WTC11 (cell line): Measurements from ENCODE around the gene MROH2B. TPM values are rescaled to one million over a fixed set of nuclear protein-coding genes. Genes with fewer than 3 reads are reported as not detected.

Source experiments
- ATAC-seq: fragments of 200-7000 bp; cut with Tn5 transposase; 2 replicates; pipeline ENCODE4 v1.10.0; 2021; ENCODE audit warnings: mild to moderate bottlenecking, moderate library complexity
- CTCF ChIA-PET: fragments of 300-600 bp; sonication (Branson Sonifier 250); formaldehyde crosslinking; loops from one replicate; lab custom pipeline; 2021; ENCODE audit warnings: antibody characterized with exemption; lab: Charles Lee
- POLR2A ChIA-PET: fragments of 350-600 bp; sonication (Branson Sonifier 250); formaldehyde crosslinking; loops from one replicate; lab custom pipeline; 2021; ENCODE audit warnings: antibody characterized with exemption; lab: Charles Lee
- DNase-seq: peaks from one replicate; pipeline ENCODE4 v3.0.0; 2021; ENCODE audit warnings: low spot score
- H3K27ac Mint-ChIP-seq: 2 replicates; pipeline ENCODE4 v1.8.0; 2021; ENCODE audit warnings: mixed read lengths
- H3K27me3 Mint-ChIP-seq: 2 replicates; pipeline ENCODE4 v1.8.0; 2021; ENCODE audit warnings: low read depth, mild to moderate bottlenecking, moderate library complexity, mixed read lengths
- H3K36me3 Mint-ChIP-seq: 2 replicates; pipeline ENCODE4 v1.8.0; 2021; ENCODE audit warnings: mixed read lengths
- H3K4me1 Mint-ChIP-seq: 2 replicates; pipeline ENCODE4 v1.8.0; 2022; ENCODE audit warnings: mixed read lengths
- H3K4me3 Mint-ChIP-seq: 2 replicates; pipeline ENCODE4 v1.8.0; 2021; ENCODE audit warnings: mild to moderate bottlenecking, moderate library complexity, mixed read lengths
- H3K9me3 Mint-ChIP-seq: 2 replicates; pipeline ENCODE4 v1.8.0; 2021; ENCODE audit warnings: mixed read lengths
- ARID4B ChIP-seq: sonication (generic); formaldehyde crosslinking; IDR thresholded peaks from 2 replicates; pipeline ENCODE4 v1.8.0; 2023; ENCODE audit warnings: missing genetic modification reagents, mild to moderate bottlenecking, borderline replicate concordance
- ATF3 ChIP-seq: sonication (generic); formaldehyde crosslinking; conservative IDR thresholded peaks from 2 replicates; pipeline ENCODE4 v1.8.1; 2022; ENCODE audit warnings: mild to moderate bottlenecking, missing genetic modification reagents
- CBFB ChIP-seq: sonication (generic); formaldehyde crosslinking; IDR thresholded peaks from 2 replicates; pipeline ENCODE4 v1.8.1; 2022; ENCODE audit warnings: mild to moderate bottlenecking, low read depth, missing genetic modification reagents
- CREB1 ChIP-seq: sonication (generic); formaldehyde crosslinking; IDR thresholded peaks from 2 replicates; pipeline ENCODE4 v1.8.0; 2023; ENCODE audit warnings: mild to moderate bottlenecking, missing genetic modification reagents
- E2F5 ChIP-seq: sonication (generic); formaldehyde crosslinking; IDR thresholded peaks from 2 replicates; pipeline ENCODE4 v1.8.1; 2022; ENCODE audit warnings: mild to moderate bottlenecking, moderate library complexity, missing genetic modification reagents
- ERG ChIP-seq: fragments of 250-450 bp; sonication (Bioruptor Pico); IDR thresholded peaks from 2 replicates; pipeline ENCODE4 v1.8.0; 2021; ENCODE audit warnings: mild to moderate bottlenecking
- ESRRA ChIP-seq: sonication (generic); formaldehyde crosslinking; IDR thresholded peaks from 2 replicates; pipeline ENCODE4 v1.8.1; 2022; ENCODE audit warnings: mild to moderate bottlenecking, missing genetic modification reagents, borderline replicate concordance
- HMGA2 ChIP-seq: fragments of 250-450 bp; sonication (Bioruptor Pico); IDR thresholded peaks from 2 replicates; pipeline ENCODE4 v1.4.0; 2021; ENCODE audit warnings: mild to moderate bottlenecking, moderate library complexity
- IRF1 ChIP-seq: sonication (generic); formaldehyde crosslinking; IDR thresholded peaks from 2 replicates; pipeline ENCODE4 v1.8.0; 2023; ENCODE audit warnings: missing genetic modification reagents
- KAT7 ChIP-seq: sonication (generic); formaldehyde crosslinking; IDR thresholded peaks from 2 replicates; pipeline ENCODE4 v1.8.1; 2023; ENCODE audit warnings: missing genetic modification reagents, mild to moderate bottlenecking, borderline replicate concordance
- RORB ChIP-seq: fragments of 250-450 bp; sonication (Bioruptor Pico); IDR thresholded peaks from 2 replicates; pipeline ENCODE4 v1.9.0; 2021; ENCODE audit warnings: mild to moderate bottlenecking
- SMAD4 ChIP-seq: sonication (generic); formaldehyde crosslinking; IDR thresholded peaks from 2 replicates; pipeline ENCODE4 v1.8.0; 2022; ENCODE audit warnings: mild to moderate bottlenecking, missing genetic modification reagents
- SP1 ChIP-seq: sonication (generic); formaldehyde crosslinking; conservative IDR thresholded peaks from 2 replicates; pipeline ENCODE4 v1.8.1; 2022; ENCODE audit warnings: missing genetic modification reagents
- STAT6 ChIP-seq: sonication (generic); formaldehyde crosslinking; conservative IDR thresholded peaks from 2 replicates; pipeline ENCODE4 v1.8.1; 2023; ENCODE audit warnings: mild to moderate bottlenecking, low read depth, missing genetic modification reagents, moderate library complexity
- TEAD4 ChIP-seq: sonication (generic); formaldehyde crosslinking; IDR thresholded peaks from 2 replicates; pipeline ENCODE4 v1.8.0; 2022; ENCODE audit warnings: mild to moderate bottlenecking, missing genetic modification reagents
- ZBTB21 ChIP-seq: sonication (generic); formaldehyde crosslinking; IDR thresholded peaks from 2 replicates; pipeline ENCODE4 v1.8.1; 2023; ENCODE audit warnings: mild to moderate bottlenecking, missing genetic modification reagents, borderline replicate concordance
- ZNF138 ChIP-seq: sonication (generic); formaldehyde crosslinking; conservative IDR thresholded peaks from 2 replicates; pipeline ENCODE4 v1.8.1; 2022; ENCODE audit warnings: mild to moderate bottlenecking, moderate library complexity, missing genetic modification reagents
- ZNF232 ChIP-seq: sonication (generic); formaldehyde crosslinking; IDR thresholded peaks from 2 replicates; pipeline ENCODE4 v1.8.0; 2022; ENCODE audit warnings: mild to moderate bottlenecking, missing genetic modification reagents
- ZNF317 ChIP-seq: sonication (generic); formaldehyde crosslinking; IDR thresholded peaks from 2 replicates; pipeline ENCODE4 v1.8.1; 2023; ENCODE audit warnings: low read depth, mild to moderate bottlenecking, moderate library complexity, missing genetic modification reagents, borderline replicate concordance
- ZNF425 ChIP-seq: fragments of 250-450 bp; sonication (Bioruptor Pico); conservative IDR thresholded peaks from 2 replicates; pipeline ENCODE4 v1.9.0; 2021; ENCODE audit warnings: mild to moderate bottlenecking
- ZSCAN18 ChIP-seq: fragments of 250-450 bp; sonication (Bioruptor Pico); IDR thresholded peaks from 2 replicates; pipeline ENCODE4 v2.1.2; 2022; ENCODE audit warnings: mild to moderate bottlenecking, moderate library complexity
- total RNA-seq: library from RNA; stranded (reverse); gene quantifications from 3 replicates; pipeline ENCODE4 v1.2.3, GENCODE V29; 2021

Gene MROH2B
- total RNA-seq, 1 experiment from 2014 or later: not detected

GRCh38 chr5:40960037-40960436, 111.1 kb downstream of the MROH2B start (continued):
- no peak for TF ChIP-seq ZNF425

GRCh38 chr5:40958811-40959210, 112.3 kb downstream of the MROH2B start:
- ChIA-PET POLR2A (no interaction called here), CTCF (no interaction called here)
- no peak overlapping the region for H3K4me3 Mint-ChIP-seq
- no peak overlapping the region for H3K27ac Mint-ChIP-seq
- no peak for DNase-seq
- no peak for ATAC-seq
- H3K9me3 Mint-ChIP-seq: peaks cover 19% of the 10 kb centered on the region
- no peak for TF ChIP-seq ZNF232 (CRISPR knock-in tag)
- no peak for TF ChIP-seq TEAD4 (CRISPR knock-in tag)
- TF ChIP-seq SP1 (CRISPR knock-in tag): no peak
- TF ChIP-seq ZSCAN18 (CRISPR knock-in tag): no peak
- TF ChIP-seq ATF3 (CRISPR knock-in tag): no peak
- TF ChIP-seq ESRRA (CRISPR knock-in tag): no peak
- no peak for TF ChIP-seq ZBTB21 (CRISPR knock-in tag)
- TF ChIP-seq RORB: no peak
- TF ChIP-seq KAT7 (CRISPR knock-in tag): no peak
- no peak for TF ChIP-seq STAT6
- TF ChIP-seq ZNF138 (CRISPR knock-in tag): no peak
- TF ChIP-seq CBFB (CRISPR knock-in tag): no peak
- TF ChIP-seq CREB1 (CRISPR knock-in tag): no peak
- TF ChIP-seq HMGA2 (CRISPR knock-in tag): no peak
- TF ChIP-seq E2F5: no peak
- peaks cover 20% of the 10 kb centered on the region for H3K4me1 Mint-ChIP-seq
- peaks cover 13% of the 10 kb centered on the region for H3K36me3 Mint-ChIP-seq
- H3K27me3 Mint-ChIP-seq: peaks cover 4% of the 10 kb centered on the region; the same call in 1 of the 2 replicates

GRCh38 chr5:40957048-40957447, 114.1 kb downstream of the MROH2B start:
- DNase-seq (no peak), ATAC-seq (no peak)
- POLR2A ChIA-PET: no interaction called here
- Mint-ChIP-seq H3K27ac (no peak overlapping the region), H3K4me1 (peaks cover 20% of the 10 kb centered on the region), H3K9me3 (peaks cover 26% of the 10 kb centered on the region), H3K36me3 (peaks cover 18% of the 10 kb centered on the region), H3K4me3 (no peak overlapping the region), H3K27me3 (peaks cover 4% of the 10 kb centered on the region; the same call in 1 of the 2 replicates)
- CTCF ChIA-PET: no interaction called here
- no peak for TF ChIP-seq ARID4B
- no peak for TF ChIP-seq ERG (CRISPR knock-in tag)
- TF ChIP-seq IRF1 (CRISPR knock-in tag): no peak
- no peak for TF ChIP-seq HMGA2 (CRISPR knock-in tag)
- no peak for TF ChIP-seq ZNF317
- no peak for TF ChIP-seq SMAD4
- no peak for TF ChIP-seq CREB1 (CRISPR knock-in tag)
